Esophagus squamous epithelium (tissue), 5 donors: ENCODE measurements around the gene AGFG1. TPM values are rescaled to one million over a fixed set of nuclear protein-coding genes. Genes with fewer than 3 reads are reported as not detected.

Experiments
- DNase-seq: peaks from one replicate; lab custom pipeline; 2025; lab: John Stamatoyannopoulos, UW
- H3K27ac ChIP-seq, 4 donors: fragments of 200-600 bp; sonication (generic); one replicate each; pipeline ENCODE4 v1.5.1; 2016 to 2019; ENCODE audit warnings: mild to moderate bottlenecking in 1 of 4
- H3K27me3 ChIP-seq, 4 donors: fragments of 200-600 bp; sonication (generic); 1 replicate in 3 of 4; 2 replicates in 1 of 4; pipeline versions ENCODE4 v1.5.1 to v1.6.0; 2017 to 2021; ENCODE audit warnings: antibody characterized with exemption in 1 of 4
- H3K36me3 ChIP-seq, 3 donors: fragments of 200-600 bp; sonication (generic); one replicate each; pipeline ENCODE4 v1.5.1; 2016 to 2019
- H3K4me1 ChIP-seq, 3 donors: fragments of 200-600 bp; sonication (generic); one replicate each; pipeline ENCODE4 v1.5.1; 2017 to 2019
- H3K4me3 ChIP-seq, 4 donors: fragments of 200-600 bp; sonication (generic); 1 replicate in 3 of 4; 2 replicates in 1 of 4; pipeline ENCODE4 v1.5.1; 2016 to 2019; ENCODE audit warnings: mild to moderate bottlenecking in 2 of 4, moderate library complexity in 1 of 4
- H3K9me3 ChIP-seq, 3 donors: fragments of 200-600 bp; sonication (generic); one replicate each; pipeline ENCODE4 v1.5.1; 2016 to 2019
- CTCF ChIP-seq, 6 experiments: fragments of 450-650 bp in 4 of 6; fragments of 200-600 bp in 2 of 6; sonication (generic) in 2 of 6; IDR thresholded peaks; one replicate each; pipeline ENCODE4 v1.5.1; 2016 to 2019; ENCODE audit warnings: antibody characterized with exemption in 6 of 6, mild to moderate bottlenecking in 4 of 6, moderate library complexity in 4 of 6
- POLR2A ChIP-seq, 4 donors: fragments of 450-650 bp; IDR thresholded peaks; one replicate each; pipeline ENCODE4 v1.6.1; 2017; ENCODE audit warnings: antibody characterized with exemption in 4 of 4, mild to moderate bottlenecking in 4 of 4, moderate library complexity in 3 of 4
- WGBS, 2 donors: methylation state at CpG; one replicate each; pipeline ENCODE4 v1.1.5; 2018; 5-methylcytosine and 5-hydroxymethylcytosine counted together
- intact Hi-C: fragments of 100-400 bp; cut with DNase I; formaldehyde crosslinking; loops from one replicate; pipeline ENCODE4 v1.15.0; 2022
- total RNA-seq, 4 donors: library from RNA; depleted of rRNA; stranded (reverse); fragments of >200 nt; gene quantifications; one replicate each; pipeline ENCODE4 v1.1.0, GENCODE V29; 2016
- donor health status: DM: yes; HTN: yes; CAD: no.

Gene AGFG1
- total RNA-seq, 4 donors from 2014 or later: 31.3 to 78.4 (median 66.6) TPM

- peaks cover 0 to 16% (median 11%) of the 10 kb centered on the region in 3 donors for H3K9me3 ChIP-seq
- DNase-seq: no peak
- no peaks in the 10 kb centered on the region for H3K27me3 ChIP-seq
- no peak overlapping the region for H3K27ac ChIP-seq
- WGBS, 2 donors: 79 to 87% methylated on average over 2 of the region's 2 CpGs
- H3K36me3 ChIP-seq: no peaks in the 10 kb centered on the region
- intact Hi-C loops: no loop called here
- no peak overlapping the region for H3K4me3 ChIP-seq
- no peak for TF ChIP-seq CTCF (IDR thresholded peaks at IDR 0.05)
- no peaks in the 10 kb centered on the region for H3K4me1 ChIP-seq
Measured at GRCh38 chr2:227433171-227433570, 38.8 kb upstream of the AGFG1 start.

GRCh38 chr2:227436436-227437174, 35.4 kb upstream of the AGFG1 start:
- no peaks in the 10 kb centered on the region for H3K36me3 ChIP-seq
- no peaks in the 10 kb centered on the region for H3K27me3 ChIP-seq
- no peak for TF ChIP-seq CTCF (IDR thresholded peaks at IDR 0.05)
- no peak for TF ChIP-seq POLR2A (IDR thresholded peaks at IDR 0.05)
- DNase-seq: no peak
- intact Hi-C loops: no loop called here
- no peaks in the 10 kb centered on the region for H3K4me1 ChIP-seq
- WGBS, 2 donors: 73 to 77% methylated on average over 7 of the region's 7 CpGs
- H3K9me3 ChIP-seq: peaks cover 0 to 16% (median 11%) of the 10 kb centered on the region in 3 donors
- H3K27ac ChIP-seq: no peak overlapping the region
- no peak overlapping the region for H3K4me3 ChIP-seq

- H3K9me3 ChIP-seq: no peaks in the 10 kb centered on the region
- 50 to 70% methylated on average over 3 to 5 of the region's 5 CpGs for WGBS, 2 donors
- H3K4me3 ChIP-seq: no peak overlapping the region
- DNase-seq: no peak
- no peaks in the 10 kb centered on the region for H3K36me3 ChIP-seq
- TF ChIP-seq CTCF (IDR thresholded peaks at IDR 0.05) (no peak), POLR2A (IDR thresholded peaks at IDR 0.05) (no peak)
- no peaks in the 10 kb centered on the region for H3K27me3 ChIP-seq
- H3K4me1 ChIP-seq: no peaks in the 10 kb centered on the region
- intact Hi-C loops: no loop called here
- no peak overlapping the region for H3K27ac ChIP-seq
Measured at GRCh38 chr2:227439214-227439613, 32.7 kb upstream of the AGFG1 start.

- no peaks in the 10 kb centered on the region for H3K27me3 ChIP-seq
- TF ChIP-seq POLR2A (IDR thresholded peaks at IDR 0.05) (no peak), CTCF (IDR thresholded peaks at IDR 0.05) (no peak)
- H3K36me3 ChIP-seq: no peaks in the 10 kb centered on the region
- H3K9me3 ChIP-seq: no peaks in the 10 kb centered on the region
- no peak overlapping the region for H3K4me3 ChIP-seq
- DNase-seq: no peak
- no peaks in the 10 kb centered on the region for H3K4me1 ChIP-seq
- WGBS, 2 donors: 83 to 90% methylated on average over 1 of the region's 1 CpG
- H3K27ac ChIP-seq: no peak overlapping the region
- intact Hi-C loops: no loop called here
Measured at GRCh38 chr2:227442639-227443038, 29.3 kb upstream of the AGFG1 start.

- intact Hi-C loops: no loop called here
- TF ChIP-seq POLR2A (IDR thresholded peaks at IDR 0.05) (no peak), CTCF (IDR thresholded peaks at IDR 0.05) (no peak)
- WGBS, 2 donors: 58 to 85% methylated on average over 6 to 8 of the region's 12 CpGs
Measured at GRCh38 chr2:227443889-227444568, 27.9 kb upstream of the AGFG1 start.

More at GRCh38 chr2:227443889-227444568, 27.9 kb upstream of the AGFG1 start:
- DNase-seq: no peak
- H3K27me3 ChIP-seq: no peaks in the 10 kb centered on the region
- no peaks in the 10 kb centered on the region for H3K4me1 ChIP-seq
- H3K9me3 ChIP-seq: no peaks in the 10 kb centered on the region
- H3K27ac ChIP-seq: no peak overlapping the region
- H3K4me3 ChIP-seq: no peak overlapping the region
- no peaks in the 10 kb centered on the region for H3K36me3 ChIP-seq
